Measurements from ENCODE around the gene COLGALT1.
"Not testable (repeated sequence)": the region's sequence is repeated elsewhere in the genome, so short reads cannot be mapped to it uniquely, and the experiment has no call there.

COLGALT1 gene

DNA sequence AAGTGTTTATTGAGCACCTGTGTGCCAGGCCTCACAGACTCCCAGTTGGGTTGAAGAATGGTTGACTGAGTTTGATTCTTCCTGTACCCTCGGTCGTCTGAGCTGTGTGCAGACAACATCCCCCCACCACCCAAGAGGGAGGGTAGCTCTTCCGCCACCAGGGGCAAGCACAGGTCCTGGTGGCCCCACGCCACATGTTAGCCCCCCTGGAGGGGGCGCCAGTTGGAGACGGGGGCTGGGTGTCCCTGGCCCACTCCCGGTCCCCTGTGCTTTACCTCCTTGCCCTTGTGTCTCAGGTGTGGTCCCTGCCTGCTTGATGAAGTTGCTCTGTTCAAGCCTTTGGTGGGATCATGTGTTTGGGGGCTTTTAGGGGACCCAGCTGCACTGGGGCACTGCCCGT, 27.2 kb downstream of the COLGALT1 start:
- DNase-seq, result no peak
- Mint-ChIP-seq H3K4me3 (no peak overlapping the region), H3K27ac (no peak overlapping the region), H3K27me3 (no peaks in the 10 kb centered on the region), H3K9me3 (no peaks in the 10 kb centered on the region), H3K36me3 (ENCODE audit: low read depth) (peaks cover 39% of the 10 kb centered on the region), H3K4me1 (no peaks in the 10 kb centered on the region)
- no peak for ATAC-seq

DNA sequence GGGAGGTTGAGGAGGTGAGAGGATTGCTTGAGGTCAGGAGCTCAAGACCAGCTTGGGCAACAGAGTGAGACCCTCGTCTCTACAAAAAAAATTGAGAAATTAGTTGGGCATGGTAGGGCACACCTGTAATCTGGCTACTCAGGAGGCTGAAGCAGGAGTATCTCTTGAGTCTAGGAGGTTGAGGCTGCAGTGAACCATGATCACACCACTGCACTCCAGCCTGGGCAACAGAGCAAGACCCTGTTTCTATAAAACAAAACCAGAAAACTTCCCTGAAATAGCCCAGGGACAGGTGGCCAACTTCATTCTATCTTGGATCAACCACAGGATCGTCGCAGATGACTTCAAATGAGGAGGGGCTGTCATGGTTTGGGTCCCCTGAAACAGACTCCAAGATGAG, 28.7 kb downstream of the COLGALT1 start:
- Mint-ChIP-seq H3K27me3 (no peaks in the 10 kb centered on the region), H3K4me3 (no peak overlapping the region), H3K4me1 (no peaks in the 10 kb centered on the region), H3K36me3 (ENCODE audit: low read depth) (peaks cover 31% of the 10 kb centered on the region), H3K9me3 (no peaks in the 10 kb centered on the region), H3K27ac (no peak overlapping the region)
- DNase-seq (no peak), ATAC-seq (no peak)

DNA sequence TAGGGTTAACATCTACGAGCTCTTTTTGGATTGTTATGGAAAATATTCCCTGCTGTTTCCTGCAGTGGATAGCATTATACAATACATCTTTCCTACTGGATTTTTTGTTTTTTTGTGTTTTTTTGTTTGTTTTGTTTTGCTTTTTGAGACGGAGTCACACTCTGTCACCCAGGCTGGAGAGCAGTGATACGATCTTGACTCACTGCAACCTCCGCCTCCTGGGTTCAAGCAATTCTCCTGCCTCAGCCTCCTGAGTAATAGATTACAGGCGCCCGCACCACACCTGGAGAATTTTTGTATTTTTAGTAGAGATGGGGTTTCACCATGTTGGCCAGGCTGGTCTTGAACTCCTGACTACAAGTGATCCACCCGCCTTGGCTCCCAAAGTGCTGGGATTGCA, 29.9 kb downstream of the COLGALT1 start:
- not testable (repeated sequence) for H3K27ac Mint-ChIP-seq, H3K4me1 Mint-ChIP-seq, H3K27me3 Mint-ChIP-seq, DNase-seq, H3K4me3 Mint-ChIP-seq, ATAC-seq, H3K9me3 Mint-ChIP-seq
- H3K36me3 Mint-ChIP-seq (ENCODE audit: low read depth), result peaks cover 18% of the 10 kb centered on the region

DNA sequence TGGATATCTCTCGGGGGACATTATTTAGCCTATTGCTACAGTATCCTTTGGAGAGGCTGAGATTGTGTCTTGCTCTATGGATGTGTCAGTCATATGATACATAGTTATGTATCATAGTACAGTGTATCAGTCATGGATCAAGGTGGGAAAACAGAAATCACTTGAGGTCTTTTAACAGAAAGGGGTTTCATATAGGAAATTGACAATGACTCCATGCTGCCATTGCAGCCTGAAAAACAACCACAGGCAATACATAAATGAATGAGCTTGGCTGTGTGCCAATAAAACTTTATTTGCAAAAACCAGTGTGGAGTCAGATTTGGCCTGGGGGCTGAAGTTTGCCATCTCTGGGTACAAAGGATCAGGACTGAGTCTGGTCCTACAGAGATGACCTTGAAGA, 35.4 kb downstream of the COLGALT1 start:
- Mint-ChIP-seq H3K27ac (no peak overlapping the region), H3K4me1 (peaks cover 2% of the 10 kb centered on the region), H3K9me3 (no peaks in the 10 kb centered on the region), H3K27me3 (peaks cover 11% of the 10 kb centered on the region), H3K36me3 (ENCODE audit: low read depth) (no peaks in the 10 kb centered on the region), H3K4me3 (no peak overlapping the region)
- DNase-seq (no peak), ATAC-seq (peak; percentile 65)

DNA sequence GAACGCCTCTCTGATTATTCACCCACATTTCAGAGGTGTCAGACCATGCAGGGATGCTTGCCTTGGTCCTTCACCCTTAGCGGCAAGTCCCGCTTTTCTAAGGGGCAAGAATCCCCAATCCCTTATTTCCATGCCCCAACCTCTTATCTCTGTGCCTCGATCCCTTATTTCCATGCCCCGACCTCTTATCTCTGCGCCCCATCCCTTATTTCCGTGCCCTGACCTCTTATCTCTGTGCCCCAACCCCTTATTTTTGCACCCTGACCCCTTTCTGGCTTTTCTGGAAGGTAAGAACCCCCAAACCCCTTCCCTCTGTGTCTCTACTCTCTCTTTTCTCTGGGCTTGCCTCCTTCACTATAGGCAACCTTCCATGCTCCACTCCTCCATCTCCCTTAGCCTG, 38.8 kb downstream of the COLGALT1 start:
- peaks cover 11% of the 10 kb centered on the region for H3K27me3 Mint-ChIP-seq
- ATAC-seq; H3K4me3 Mint-ChIP-seq; H3K4me1 Mint-ChIP-seq; H3K27ac Mint-ChIP-seq; H3K36me3 Mint-ChIP-seq (ENCODE audit: low read depth); DNase-seq; H3K9me3 Mint-ChIP-seq: not testable (repeated sequence)

DNA sequence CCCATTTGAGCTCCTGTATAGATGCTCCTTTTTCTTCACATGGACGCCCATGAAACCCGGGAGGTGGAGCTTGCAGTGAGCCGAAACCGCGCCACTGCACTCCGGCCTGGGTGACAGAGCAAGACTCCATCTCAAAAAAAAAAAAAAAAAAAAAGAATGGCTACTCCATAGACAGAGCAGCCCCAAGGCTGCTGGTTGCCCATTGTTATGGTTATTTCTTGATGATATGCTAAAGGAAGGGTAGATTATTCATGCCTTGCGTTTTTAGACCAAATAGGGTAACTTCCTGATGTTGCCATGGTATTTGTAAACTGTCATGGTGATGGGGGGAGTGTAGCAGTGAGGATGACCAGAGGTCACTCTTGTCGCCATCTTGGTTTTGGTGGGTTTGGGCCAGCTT, 42.6 kb downstream of the COLGALT1 start:
- not testable (repeated sequence) for H3K27ac Mint-ChIP-seq; ATAC-seq; H3K9me3 Mint-ChIP-seq; DNase-seq; H3K4me3 Mint-ChIP-seq; H3K4me1 Mint-ChIP-seq; H3K36me3 Mint-ChIP-seq (ENCODE audit: low read depth)
- H3K27me3 Mint-ChIP-seq, result peaks cover 17% of the 10 kb centered on the region

DNA sequence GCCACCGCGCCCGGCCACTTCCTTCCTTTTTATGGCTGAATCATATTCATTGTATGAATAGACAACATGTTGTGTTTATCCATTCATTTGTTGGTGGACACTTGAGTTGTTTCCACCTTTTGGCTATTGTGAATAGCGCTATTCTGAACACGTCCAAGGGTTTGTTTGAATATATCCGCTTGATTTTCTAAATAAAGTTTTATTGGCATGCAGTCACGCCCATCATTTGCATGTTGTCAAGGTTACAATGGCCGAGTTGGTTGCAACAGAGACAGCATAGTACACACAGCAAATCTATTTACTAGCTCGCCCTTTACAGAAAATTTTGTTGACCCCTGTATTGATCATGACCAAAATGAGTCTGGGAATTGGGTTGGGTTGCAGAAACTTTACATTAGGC, 43.5 kb downstream of the COLGALT1 start:
- ATAC-seq, result no peak
- Mint-ChIP-seq H3K27ac (no peak overlapping the region), H3K27me3 (peaks cover 22% of the 10 kb centered on the region), H3K9me3 (no peaks in the 10 kb centered on the region), H3K36me3 (ENCODE audit: low read depth) (no peaks in the 10 kb centered on the region), H3K4me1 (peaks cover 1% of the 10 kb centered on the region), H3K4me3 (no peak overlapping the region)
- DNase-seq, result no peak

DNA sequence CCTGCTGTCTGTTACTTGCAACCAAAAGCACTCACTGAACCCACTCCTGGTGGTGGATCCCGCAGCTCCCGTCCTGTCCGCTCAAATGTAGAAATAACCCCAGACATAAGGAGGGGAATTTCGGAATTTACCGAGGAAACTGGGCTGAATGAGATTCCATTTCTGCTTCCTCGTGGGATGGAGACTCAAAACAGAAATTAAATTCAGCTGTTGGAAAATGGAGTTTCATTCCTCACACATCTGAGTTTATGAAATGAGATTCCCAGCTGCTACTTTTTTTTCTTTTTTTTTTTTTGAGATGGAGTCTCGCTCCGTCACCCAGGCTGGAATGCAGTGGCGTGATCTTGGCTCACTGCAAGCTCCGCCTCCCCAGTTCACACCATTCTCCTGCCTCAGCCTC, 44.3 kb downstream of the COLGALT1 start:
- Mint-ChIP-seq H3K9me3 (no peaks in the 10 kb centered on the region), H3K4me3 (no peak overlapping the region), H3K27ac (no peak overlapping the region), H3K4me1 (peaks cover 1% of the 10 kb centered on the region), H3K27me3 (peaks cover 28% of the 10 kb centered on the region), H3K36me3 (ENCODE audit: low read depth) (no peaks in the 10 kb centered on the region)
- ATAC-seq (no peak), DNase-seq (no peak)

DNA sequence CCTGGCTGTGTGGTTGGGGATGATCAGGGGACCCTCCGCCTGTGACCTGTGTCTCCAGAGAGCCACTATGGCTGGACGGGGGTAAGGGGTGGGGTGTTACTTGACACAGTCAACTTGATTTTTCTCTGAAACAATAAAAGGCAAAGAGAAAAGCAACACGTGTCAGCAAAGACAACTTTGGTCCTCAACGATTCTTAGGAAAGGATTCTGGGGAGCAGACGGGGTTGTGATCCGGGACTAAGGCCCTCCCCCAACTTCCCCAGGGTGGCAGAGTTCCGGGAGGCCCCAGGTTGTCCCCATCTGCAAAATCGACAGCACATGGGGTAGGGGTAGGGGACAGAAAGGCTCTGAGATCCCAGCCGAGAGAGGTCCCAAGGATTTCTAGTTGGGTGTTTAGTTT, 46.2 kb downstream of the COLGALT1 start:
- Mint-ChIP-seq H3K4me3 (no peak overlapping the region), H3K27me3 (peaks cover 28% of the 10 kb centered on the region), H3K4me1 (peaks cover 5% of the 10 kb centered on the region), H3K27ac (no peak overlapping the region), H3K9me3 (no peaks in the 10 kb centered on the region), H3K36me3 (ENCODE audit: low read depth) (no peaks in the 10 kb centered on the region)
- no peak for DNase-seq
- ATAC-seq, result no peak

DNA sequence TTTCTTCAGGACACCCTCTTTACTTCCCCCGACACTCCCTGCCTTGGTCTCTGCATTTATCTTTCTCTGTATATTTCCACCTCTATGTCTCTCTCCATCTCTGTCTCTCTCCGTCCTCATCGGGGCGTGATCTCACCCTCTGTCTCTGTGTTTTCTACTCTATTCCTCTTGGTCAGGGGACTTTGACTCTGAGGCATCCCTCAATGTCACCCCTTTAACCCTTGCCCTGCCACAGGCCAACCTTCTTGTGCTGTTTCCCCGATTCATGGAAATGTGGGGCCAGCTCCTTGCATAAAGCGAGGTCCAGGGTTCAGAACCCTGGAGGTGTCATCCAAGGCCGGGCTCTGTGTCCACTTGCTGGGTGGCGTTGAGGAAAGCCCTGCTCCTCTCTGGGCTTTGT, 46.8 kb downstream of the COLGALT1 start:
- H3K27me3 Mint-ChIP-seq, result peaks cover 28% of the 10 kb centered on the region
- H3K4me3 Mint-ChIP-seq, result no peak overlapping the region
- H3K27ac Mint-ChIP-seq, result peak overlapping the region; percentile 10

DNA sequence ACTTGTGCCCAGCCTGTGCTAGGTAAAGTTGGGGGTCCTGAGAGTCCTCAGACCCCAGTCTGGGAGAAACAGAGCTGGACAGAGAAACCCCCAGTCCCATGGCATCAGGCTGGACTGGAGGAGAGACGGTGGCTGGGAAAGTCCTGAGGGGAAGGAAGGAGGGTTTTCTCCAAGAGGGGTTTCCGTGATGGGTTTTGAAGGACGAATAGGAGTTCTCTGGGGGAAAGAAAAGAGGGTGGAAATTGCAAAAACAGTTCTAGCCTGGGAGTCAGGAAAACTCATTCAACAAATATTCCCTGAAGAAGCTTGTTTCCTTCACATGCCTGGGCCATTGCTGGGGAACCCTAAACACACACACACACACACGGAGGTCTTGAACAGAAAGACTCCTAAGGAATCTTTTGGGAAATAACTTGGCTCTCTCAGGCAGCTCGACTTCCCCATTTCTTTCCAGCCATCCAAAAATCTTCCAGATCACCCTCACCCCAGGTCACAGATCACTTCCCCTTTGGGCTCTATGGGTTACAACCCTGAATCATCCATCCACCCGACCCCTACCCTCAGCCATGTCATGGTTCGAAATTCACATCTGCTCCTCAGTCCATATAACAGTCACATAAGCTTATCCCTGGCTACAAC, 47.5 kb downstream of the COLGALT1 start:
- no peak for ATAC-seq
- Mint-ChIP-seq H3K27me3 (peaks cover 29% of the 10 kb centered on the region), H3K36me3 (ENCODE audit: low read depth) (no peaks in the 10 kb centered on the region), H3K4me1 (peaks cover 8% of the 10 kb centered on the region), H3K9me3 (no peaks in the 10 kb centered on the region), H3K4me3 (no peak overlapping the region), H3K27ac (no peak overlapping the region)
- no peak for DNase-seq

More for the DNA sequence above, 46.8 kb downstream of the COLGALT1 start:
- DNase-seq (no peak), ATAC-seq (no peak)
- Mint-ChIP-seq H3K36me3 (ENCODE audit: low read depth) (no peaks in the 10 kb centered on the region), H3K9me3 (no peaks in the 10 kb centered on the region), H3K4me1 (peaks cover 8% of the 10 kb centered on the region)

DNA sequence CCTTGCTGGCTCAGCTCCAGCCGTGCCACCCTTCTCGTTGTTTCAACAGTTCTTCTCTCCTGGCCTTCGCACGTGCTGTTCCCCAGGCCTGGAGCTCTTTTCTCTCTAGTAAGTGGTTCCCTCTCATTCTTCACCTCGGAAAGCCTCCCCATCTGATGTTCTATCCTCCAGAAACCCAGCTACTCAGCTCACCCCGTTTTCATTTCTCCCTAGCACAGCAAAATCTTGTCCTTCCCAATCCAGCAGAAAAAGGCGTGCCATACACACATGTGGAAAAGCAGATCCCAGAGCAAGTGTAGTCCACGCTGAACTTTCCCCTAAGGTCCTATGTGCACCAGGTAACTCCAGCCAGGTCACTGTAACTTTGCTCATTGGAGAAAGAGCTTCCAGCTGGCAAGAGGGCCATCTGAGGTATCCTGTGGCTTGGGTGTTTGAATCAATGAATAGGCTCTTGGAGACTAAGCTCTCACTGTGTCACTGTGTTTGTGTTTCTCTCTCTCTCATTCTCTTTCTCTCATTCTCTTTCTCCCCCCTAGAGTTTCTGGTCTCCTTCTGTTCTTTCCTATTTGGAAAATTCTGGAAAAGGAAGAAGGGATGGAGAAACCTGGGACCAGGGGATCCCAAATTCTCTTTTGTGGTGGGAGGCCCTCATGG, 49.0 kb downstream of the COLGALT1 start:
- Mint-ChIP-seq H3K27me3 (peaks cover 29% of the 10 kb centered on the region), H3K4me1 (peaks cover 8% of the 10 kb centered on the region), H3K4me3 (no peak overlapping the region), H3K27ac (no peak overlapping the region), H3K36me3 (ENCODE audit: low read depth) (no peaks in the 10 kb centered on the region), H3K9me3 (no peaks in the 10 kb centered on the region)
- ATAC-seq, result no peak
- DNase-seq, result no peak

DNA sequence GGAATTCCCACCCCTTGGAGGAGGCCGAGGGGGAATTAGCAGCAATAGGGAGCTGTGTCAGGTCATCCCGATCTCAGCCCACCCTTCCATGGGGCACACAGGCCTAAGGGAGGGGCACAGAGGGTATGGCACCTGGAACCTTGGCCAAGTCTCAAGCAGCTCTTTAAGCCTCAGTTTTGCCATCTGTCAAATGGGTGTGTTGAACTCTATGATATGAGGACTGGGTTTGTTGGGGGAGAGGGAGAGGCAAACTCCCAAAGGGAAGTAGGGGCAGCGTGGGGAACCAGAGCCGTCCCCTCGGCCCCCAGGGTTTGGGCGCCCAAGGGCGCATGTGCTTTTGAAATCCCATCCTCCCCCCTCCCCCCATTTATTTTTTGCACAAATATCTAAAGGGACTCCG, 49.7 kb downstream of the COLGALT1 start:
- H3K4me3 Mint-ChIP-seq, result no peak overlapping the region
- no peak for DNase-seq
- H3K4me1 Mint-ChIP-seq, result peaks cover 8% of the 10 kb centered on the region
- H3K9me3 Mint-ChIP-seq, result no peaks in the 10 kb centered on the region
- H3K27ac Mint-ChIP-seq, result no peak overlapping the region
- peaks cover 29% of the 10 kb centered on the region for H3K27me3 Mint-ChIP-seq
- no peaks in the 10 kb centered on the region for H3K36me3 Mint-ChIP-seq (ENCODE audit: low read depth)
- no peak for ATAC-seq

DNA sequence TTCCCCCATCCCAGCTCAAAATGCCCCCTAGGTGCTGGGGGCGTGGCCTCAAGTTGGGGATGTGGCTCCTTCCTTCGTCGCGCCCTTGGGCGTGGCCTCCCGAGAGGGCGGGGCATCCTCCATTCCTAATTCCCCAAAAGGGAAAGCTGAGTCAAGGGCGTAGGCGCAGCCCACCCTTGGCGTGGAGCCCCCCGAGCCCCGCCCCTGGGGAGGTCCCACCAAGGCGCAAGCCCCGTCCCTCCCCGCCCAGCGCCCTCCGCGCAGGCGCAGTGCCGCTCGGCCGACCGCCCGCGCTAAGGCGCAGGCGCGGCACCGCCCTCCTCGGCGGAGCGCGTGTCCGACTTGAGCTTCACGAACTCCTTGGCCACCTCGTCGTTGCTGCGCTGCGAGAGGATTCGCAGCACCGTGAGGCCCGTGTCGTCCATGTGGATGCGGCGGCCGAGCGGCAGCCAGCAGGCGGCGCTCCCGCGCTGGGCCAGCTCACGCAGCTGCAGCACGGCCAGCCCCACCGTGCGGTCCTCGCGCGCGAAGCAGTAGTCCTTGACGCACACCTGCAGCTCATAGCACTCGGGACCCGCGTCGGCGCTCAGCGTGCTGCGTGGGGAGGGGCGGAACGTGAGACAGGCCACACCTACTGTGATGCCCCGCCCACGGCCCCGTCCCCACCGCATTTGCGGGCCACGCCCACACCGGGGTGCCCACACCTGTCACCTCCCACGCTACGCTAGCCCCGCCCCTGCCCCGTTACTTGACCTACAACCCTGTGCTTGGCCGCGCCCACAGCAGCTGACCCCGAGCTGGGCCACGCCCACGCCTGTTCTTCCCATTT, 50.5 kb downstream of the COLGALT1 start:
- ATAC-seq, result peak; percentile 84
- peak overlapping the region; percentile 76 for H3K4me3 Mint-ChIP-seq
- H3K4me1 Mint-ChIP-seq, result peaks cover 8% of the 10 kb centered on the region
- peaks cover 28% of the 10 kb centered on the region for H3K27me3 Mint-ChIP-seq
- peak overlapping the region; percentile 74 for H3K27ac Mint-ChIP-seq
- DNase-seq, result peak; percentile 83
- no peaks in the 10 kb centered on the region for H3K9me3 Mint-ChIP-seq
- no peaks in the 10 kb centered on the region for H3K36me3 Mint-ChIP-seq (ENCODE audit: low read depth)

DNA sequence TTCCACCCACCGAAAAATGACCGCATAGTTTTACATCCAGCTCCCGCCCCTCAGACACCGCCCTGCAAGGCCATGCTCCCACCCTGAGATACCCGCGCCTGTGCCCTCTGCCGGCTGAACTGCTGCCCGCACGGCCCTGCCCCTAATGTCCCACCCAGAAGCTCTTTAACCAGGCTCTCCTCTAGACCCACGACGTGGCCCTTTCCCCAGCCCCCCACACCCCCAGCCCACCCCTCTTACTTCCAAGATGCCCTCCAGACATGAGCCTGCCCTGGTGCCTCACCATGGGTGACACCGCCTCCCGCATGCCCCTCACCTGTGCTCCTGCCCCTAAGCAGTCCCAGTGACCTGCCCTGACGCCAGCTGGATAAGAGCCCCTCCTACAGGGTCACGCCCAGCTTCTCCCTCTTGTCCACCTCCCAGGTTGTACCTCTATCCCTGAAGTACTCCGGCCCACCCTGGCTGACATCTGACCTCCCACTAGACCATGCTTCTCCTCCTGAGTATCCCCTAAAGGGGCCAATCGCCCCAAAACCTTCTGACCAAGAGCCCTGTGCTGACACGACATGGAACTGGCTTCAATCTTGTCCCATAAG, 51.2 kb downstream of the COLGALT1 start:
- Mint-ChIP-seq H3K27ac (peak overlapping the region; percentile 74), H3K4me1 (peaks cover 8% of the 10 kb centered on the region), H3K36me3 (ENCODE audit: low read depth) (no peaks in the 10 kb centered on the region), H3K4me3 (peak overlapping the region; percentile 76), H3K9me3 (no peaks in the 10 kb centered on the region), H3K27me3 (peaks cover 22% of the 10 kb centered on the region)
- peak; percentile 15 for ATAC-seq
- no peak for DNase-seq
